Mesenteric fat pad (tissue), 1 donor: ENCODE data around the gene RNU11. TPM values are rescaled to one million over a fixed set of nuclear protein-coding genes. Genes with fewer than 3 reads are reported as not detected.
A peak's percentile ranks its signal among the peaks of the same experiment; 100 is the strongest.
"Not testable (repeated sequence)": the region's sequence is repeated elsewhere in the genome, so short reads cannot be mapped to it uniquely, and the experiment has no call there.

Experiments
- DNase-seq: peaks from one replicate; pipeline ENCODE4 v3.0.0-alpha.2; 2020; ENCODE audit warnings: low spot score
- long read RNA-seq: library from polyadenylated mRNA; unstranded; transcript quantifications from one replicate; pipeline ENCODE4 v2.0.0, GENCODE V29; 2020
- total RNA-seq: library from RNA; stranded (reverse); fragmentation: NEBNext Ultra II Directional; extraction: Animal tissue kit (Norgen Biotek cat#: 25700); gene quantifications from one replicate; pipeline ENCODE4 v1.2.1, GENCODE V29; 2021
- donor health status: DM: yes; HTN: yes; CAD: no.

Gene RNU11
- total RNA-seq: not detected
- long read RNA-seq: 0 reads

- peak; percentile 93 for DNase-seq
These were observed at the start of gene RNU11 for GRCh38 chr1:28648474-28649198. Gene RNU11, plus strand, starts transcription at chr1:28648600.

- DNase-seq: no peak
These were observed 46.7 kb upstream of the RNU11 start for GRCh38 chr1:28601696-28602095.

- no peak for DNase-seq
These were observed 45.6 kb upstream of the RNU11 start for GRCh38 chr1:28602536-28603439.

GRCh38 chr1:28604411-28604810 lies 44.0 kb upstream of the RNU11 start:
- no peak for DNase-seq

- no peak for DNase-seq
These were observed 43.4 kb upstream of the RNU11 start for GRCh38 chr1:28604962-28605361.

- DNase-seq: no peak
These were observed 41.6 kb upstream of the RNU11 start for GRCh38 chr1:28606771-28607170.

- no peak for DNase-seq
These were observed 35.2 kb upstream of the RNU11 start for GRCh38 chr1:28613175-28613574.

GRCh38 chr1:28631713-28632112 lies 16.7 kb upstream of the RNU11 start:
- DNase-seq: no peak

GRCh38 chr1:28632560-28632959 lies 15.8 kb upstream of the RNU11 start:
- DNase-seq: no peak

GRCh38 chr1:28640766-28641165 lies 7.6 kb upstream of the RNU11 start:
- no peak for DNase-seq

GRCh38 chr1:28642056-28642846 lies 6.1 kb upstream of the RNU11 start:
- no peak for DNase-seq

- peak; percentile 98 for DNase-seq
These were observed 5.4 kb upstream of the RNU11 start, which contains the start of gene TAF12 for GRCh38 chr1:28642847-28643635. Gene TAF12, minus strand, starts transcription at chr1:28643067. Its CDS starts 20,986 bp downstream, at chr1:28622081.

- no peak for DNase-seq
These were observed 3.9 kb upstream of the RNU11 start for GRCh38 chr1:28644494-28644893.

GRCh38 chr1:28645406-28645805 lies 3.0 kb upstream of the RNU11 start:
- not testable (repeated sequence) for DNase-seq

GRCh38 chr1:28646040-28646439 lies 2.4 kb upstream of the RNU11 start:
- no peak for DNase-seq

- peak; percentile 94 for DNase-seq
These were observed 359 bp upstream of the RNU11 start for GRCh38 chr1:28648008-28648473.

GRCh38 chr1:28653063-28653462 lies 4.7 kb downstream of the RNU11 start:
- DNase-seq: not testable (repeated sequence)

- DNase-seq: not testable (repeated sequence)
These were observed 5.5 kb downstream of the RNU11 start for GRCh38 chr1:28653870-28654269.

- DNase-seq: not testable (repeated sequence)
These were observed 7.3 kb downstream of the RNU11 start for GRCh38 chr1:28655448-28656311.
